Measurements from ENCODE around the gene SDC4. TPM values are rescaled to one million over a fixed set of nuclear protein-coding genes. Genes with fewer than 3 reads are reported as not detected.

The SDC4 gene
- total RNA-seq, 1 donor from 2014 or later, result 21.9 TPM

- intact Hi-C loops (cut with micrococcal nuclease), result no loop called here
These were observed 27.2 kb downstream of the SDC4 start for GRCh38 chr20:45320948-45321595.

- intact Hi-C loops (cut with micrococcal nuclease), result loop anchor here (1.0 to 2.0 kb wide), 5 partner anchors 29 to 452 kb away; partner anchors contain the start of genes SDC4 and SYS1
These were observed 29.3 kb downstream of the SDC4 start for GRCh38 chr20:45318948-45319347.

- intact Hi-C loops (cut with micrococcal nuclease), result loop anchor here (2.0 kb wide), 1 partner anchor 44 kb away; the partner anchor contains the start of gene SYS1
These were observed 29.8 kb downstream of the SDC4 start for GRCh38 chr20:45318386-45318939.

- intact Hi-C loops (cut with micrococcal nuclease), result loop anchor here (2.0 kb wide), 1 partner anchor 45 kb away; the partner anchor contains the start of gene SYS1
These were observed 30.4 kb downstream of the SDC4 start for GRCh38 chr20:45317826-45318225.

GRCh38 chr20:45316150-45317080 lies 31.8 kb downstream of the SDC4 start:
- intact Hi-C loops (cut with micrococcal nuclease), result no loop called here

GRCh38 chr20:45315672-45316071 lies 32.6 kb downstream of the SDC4 start:
- intact Hi-C loops (cut with micrococcal nuclease), result no loop called here

- intact Hi-C loops (cut with micrococcal nuclease), result no loop called here
These were observed 34.3 kb downstream of the SDC4 start for GRCh38 chr20:45313943-45314342.

GRCh38 chr20:45313065-45313695 lies 35.0 kb downstream of the SDC4 start:
- intact Hi-C loops (cut with micrococcal nuclease), result no loop called here

- intact Hi-C loops (cut with micrococcal nuclease), result no loop called here
These were observed 36.0 kb downstream of the SDC4 start for GRCh38 chr20:45312241-45312640.

GRCh38 chr20:45311589-45312211 lies 36.5 kb downstream of the SDC4 start:
- intact Hi-C loops (cut with micrococcal nuclease), result no loop called here

- intact Hi-C loops (cut with micrococcal nuclease), result no loop called here
These were observed 39.1 kb downstream of the SDC4 start for GRCh38 chr20:45309075-45309474.

- intact Hi-C loops (cut with micrococcal nuclease), result no loop called here
These were observed 40.0 kb downstream of the SDC4 start, which contains the start of gene MATN4 for GRCh38 chr20:45308117-45308778. Gene MATN4, minus strand, starts transcription at chr20:45308299. Its CDS starts 2,717 bp downstream, at chr20:45305582.

- intact Hi-C loops (cut with micrococcal nuclease), result no loop called here
These were observed 41.1 kb downstream of the SDC4 start for GRCh38 chr20:45307076-45307640.

- intact Hi-C loops (cut with micrococcal nuclease), result no loop called here
These were observed 41.7 kb downstream of the SDC4 start, which contains the start of gene RBPJL for GRCh38 chr20:45306431-45306982. Gene RBPJL, plus strand, starts transcription at chr20:45306840. Its CDS starts 83 bp downstream, at chr20:45306923.

GRCh38 chr20:45305262-45305661 lies 43.0 kb downstream of the SDC4 start:
- intact Hi-C loops (cut with micrococcal nuclease), result no loop called here

- intact Hi-C loops (cut with micrococcal nuclease), result no loop called here
These were observed 43.7 kb downstream of the SDC4 start for GRCh38 chr20:45304464-45304999.

GRCh38 chr20:45303586-45304463 lies 44.4 kb downstream of the SDC4 start:
- intact Hi-C loops (cut with micrococcal nuclease), result no loop called here

GRCh38 chr20:45301824-45302271 lies 46.4 kb downstream of the SDC4 start:
- intact Hi-C loops (cut with micrococcal nuclease), result no loop called here

Measured in T-helper 2 cell treated with Interferon-gamma antibody and Interleukin-4, amounts not matched to agents 100 ng/mL and 5 ng/mL, for 36 hours (primary cell).